Nephron (organoid): Measurements from ENCODE around the gene OR10H2.

ENCODE experiments used
- H3K27ac Mint-ChIP-seq, 3 experiments: 2 replicates each; pipeline ENCODE4 v1.8.0; 2020; ENCODE audit warnings: mixed read lengths in 3 of 3, mild to moderate bottlenecking in 2 of 3, moderate library complexity in 1 of 3
- H3K27me3 Mint-ChIP-seq: 2 replicates; pipeline ENCODE4 v1.8.0; 2021; ENCODE audit warnings: low read depth, mild to moderate bottlenecking, moderate library complexity, mixed read lengths
- H3K36me3 Mint-ChIP-seq: 2 replicates; pipeline ENCODE4 v1.8.0; 2020; ENCODE audit warnings: low read depth, mixed read lengths
- H3K4me1 Mint-ChIP-seq: 2 replicates; pipeline ENCODE4 v1.8.0; 2020; ENCODE audit warnings: mixed read lengths
- H3K4me3 Mint-ChIP-seq, 3 experiments: 2 replicates each; pipeline ENCODE4 v1.8.0; 2020; ENCODE audit warnings: mild to moderate bottlenecking in 3 of 3, mixed read lengths in 3 of 3, moderate library complexity in 2 of 3
- H3K9me3 Mint-ChIP-seq: 2 replicates; pipeline ENCODE4 v1.8.0; 2020; ENCODE audit warnings: mixed read lengths
- CTCF ChIP-seq, 3 experiments: fragments of 200-600 bp; sonication (generic); IDR thresholded peaks; one replicate each; pipeline ENCODE4 v1.5.0; 2021; ENCODE audit warnings: antibody characterized with exemption in 3 of 3; ENCODE audit not compliant: unreplicated experiment in 3 of 3

Gene OR10H2

GRCh38 chr19:15721268-15721667 is 6.6 kb upstream of the OR10H2 start:
- Mint-ChIP-seq H3K9me3 (peaks cover 57% of the 10 kb centered on the region), H3K27me3 (no peaks in the 10 kb centered on the region), H3K27ac (no peak overlapping the region), H3K4me1 (no peaks in the 10 kb centered on the region), H3K4me3 (no peak overlapping the region), H3K36me3 (no peaks in the 10 kb centered on the region)
- TF ChIP-seq CTCF (IDR thresholded peaks at IDR 0.05; ENCODE audit: unreplicated experiment in 3 of 3) = no peak

GRCh38 chr19:15722956-15723355 is 4.9 kb upstream of the OR10H2 start:
- TF ChIP-seq CTCF (IDR thresholded peaks at IDR 0.05; ENCODE audit: unreplicated experiment in 3 of 3) = no peak
- Mint-ChIP-seq H3K9me3 (peaks cover 62% of the 10 kb centered on the region), H3K27me3 (no peaks in the 10 kb centered on the region), H3K27ac (no peak overlapping the region), H3K4me1 (no peaks in the 10 kb centered on the region), H3K4me3 (no peak overlapping the region), H3K36me3 (no peaks in the 10 kb centered on the region)

GRCh38 chr19:15730538-15730937 is 2.7 kb downstream of the OR10H2 start:
- no peak for TF ChIP-seq CTCF (IDR thresholded peaks at IDR 0.05; ENCODE audit: unreplicated experiment in 3 of 3)

GRCh38 chr19:15732388-15732787 is 4.6 kb downstream of the OR10H2 start:
- no peaks in the 10 kb centered on the region for H3K36me3 Mint-ChIP-seq
- H3K4me1 Mint-ChIP-seq = no peaks in the 10 kb centered on the region
- no peaks in the 10 kb centered on the region for H3K27me3 Mint-ChIP-seq
- no peak overlapping the region for H3K27ac Mint-ChIP-seq
- no peak for TF ChIP-seq CTCF (IDR thresholded peaks at IDR 0.05; ENCODE audit: unreplicated experiment in 3 of 3)
- peaks cover 42% of the 10 kb centered on the region for H3K9me3 Mint-ChIP-seq
- H3K4me3 Mint-ChIP-seq = no peak overlapping the region

More at GRCh38 chr19:15730538-15730937, 2.7 kb downstream of the OR10H2 start:
- peaks cover 50% of the 10 kb centered on the region for H3K9me3 Mint-ChIP-seq
- H3K27me3 Mint-ChIP-seq = no peaks in the 10 kb centered on the region
- H3K4me3 Mint-ChIP-seq = no peak overlapping the region
- no peaks in the 10 kb centered on the region for H3K4me1 Mint-ChIP-seq
- H3K36me3 Mint-ChIP-seq = no peaks in the 10 kb centered on the region
- no peak overlapping the region for H3K27ac Mint-ChIP-seq

GRCh38 chr19:15733895-15734294 is 6.1 kb downstream of the OR10H2 start:
- H3K4me3 Mint-ChIP-seq = no peak overlapping the region
- no peaks in the 10 kb centered on the region for H3K4me1 Mint-ChIP-seq
- no peaks in the 10 kb centered on the region for H3K27me3 Mint-ChIP-seq
- H3K9me3 Mint-ChIP-seq = peaks cover 41% of the 10 kb centered on the region
- no peak overlapping the region for H3K27ac Mint-ChIP-seq
- no peak for TF ChIP-seq CTCF (IDR thresholded peaks at IDR 0.05; ENCODE audit: unreplicated experiment in 3 of 3)
- no peaks in the 10 kb centered on the region for H3K36me3 Mint-ChIP-seq

- Mint-ChIP-seq H3K27ac (no peak within 1 kb of the TSS), H3K27me3 (no peaks in the 10 kb centered on the region), H3K36me3 (peaks cover 5% of the 10 kb centered on the region), H3K4me3 (no peak within 1 kb of the TSS), H3K4me1 (no peaks in the 10 kb centered on the region), H3K9me3 (peaks cover 46% of the 10 kb centered on the region)
- TF ChIP-seq CTCF (IDR thresholded peaks at IDR 0.05; ENCODE audit: unreplicated experiment in 3 of 3) = no peak
These were observed 9.9 kb downstream of the OR10H2 start, which contains the start of gene OR10H3 for GRCh38 chr19:15737722-15738121. Gene OR10H3, plus strand, starts transcription at chr19:15737985. Its CDS starts 3,408 bp downstream, at chr19:15741393.
